Measurements from ENCODE around the gene MRPS6. TPM values are rescaled to one million over a fixed set of nuclear protein-coding genes. Genes with fewer than 3 reads are reported as not detected.
A peak's percentile ranks its signal among the peaks of the same experiment; 100 is the strongest.

Gene MRPS6
- total RNA-seq, 1 donor from 2014 or later, result 102 TPM

- H3K36me3 Mint-ChIP-seq (ENCODE audit: low read depth), result peaks cover 1% of the 10 kb centered on the region
- TF ChIP-seq CTCF (IDR thresholded peaks at IDR 0.05), result no peak
- peaks cover 3% of the 10 kb centered on the region for H3K9me3 Mint-ChIP-seq (ENCODE audit: low read depth)
- DNase-seq (ENCODE audit: low spot score), result no peak
- peak overlapping the region; percentile 18 for H3K27ac Mint-ChIP-seq (ENCODE audit: unreplicated experiment)
- peaks cover 24% of the 10 kb centered on the region for H3K4me1 Mint-ChIP-seq (ENCODE audit: low read depth)
- peak overlapping the region; percentile 14 for H3K4me3 Mint-ChIP-seq (ENCODE audit: unreplicated experiment)
- no peaks in the 10 kb centered on the region for H3K27me3 Mint-ChIP-seq (ENCODE audit: low read depth)
These were observed 107.0 kb downstream of the MRPS6 start for GRCh38 chr21:34180407-34180806.

- DNase-seq (ENCODE audit: low spot score), result no peak
- peak overlapping the region; percentile 67 for H3K27ac Mint-ChIP-seq (ENCODE audit: unreplicated experiment)
- H3K4me1 Mint-ChIP-seq (ENCODE audit: low read depth), result peaks cover 24% of the 10 kb centered on the region
- peak overlapping the region; percentile 58 for H3K4me3 Mint-ChIP-seq (ENCODE audit: unreplicated experiment)
- H3K36me3 Mint-ChIP-seq (ENCODE audit: low read depth), result peaks cover 1% of the 10 kb centered on the region
- H3K9me3 Mint-ChIP-seq (ENCODE audit: low read depth), result peaks cover 3% of the 10 kb centered on the region
- H3K27me3 Mint-ChIP-seq (ENCODE audit: low read depth), result no peaks in the 10 kb centered on the region
- TF ChIP-seq CTCF (IDR thresholded peaks at IDR 0.05), result no peak
These were observed 107.5 kb downstream of the MRPS6 start for GRCh38 chr21:34180826-34181359.

- TF ChIP-seq CTCF (IDR thresholded peaks at IDR 0.05), result no peak
- H3K27me3 Mint-ChIP-seq (ENCODE audit: low read depth), result no peaks in the 10 kb centered on the region
- no peak for DNase-seq (ENCODE audit: low spot score)
- peaks cover 2% of the 10 kb centered on the region for H3K9me3 Mint-ChIP-seq (ENCODE audit: low read depth)
- H3K27ac Mint-ChIP-seq (ENCODE audit: unreplicated experiment), result no peak overlapping the region
- peaks cover 24% of the 10 kb centered on the region for H3K4me1 Mint-ChIP-seq (ENCODE audit: low read depth)
- H3K36me3 Mint-ChIP-seq (ENCODE audit: low read depth), result peaks cover 1% of the 10 kb centered on the region
- H3K4me3 Mint-ChIP-seq (ENCODE audit: unreplicated experiment), result peak overlapping the region; percentile 58
These were observed 108.2 kb downstream of the MRPS6 start for GRCh38 chr21:34181431-34182039.

- no peak overlapping the region for H3K27ac Mint-ChIP-seq (ENCODE audit: unreplicated experiment)
These were observed 109.1 kb downstream of the MRPS6 start for GRCh38 chr21:34182436-34182835.

More at GRCh38 chr21:34182436-34182835, 109.1 kb downstream of the MRPS6 start:
- DNase-seq (ENCODE audit: low spot score), result no peak
- Mint-ChIP-seq H3K4me3 (ENCODE audit: unreplicated experiment) (no peak overlapping the region), H3K9me3 (ENCODE audit: low read depth) (no peaks in the 10 kb centered on the region), H3K4me1 (ENCODE audit: low read depth) (peaks cover 24% of the 10 kb centered on the region), H3K27me3 (ENCODE audit: low read depth) (no peaks in the 10 kb centered on the region), H3K36me3 (ENCODE audit: low read depth) (peaks cover 1% of the 10 kb centered on the region)
- no peak for TF ChIP-seq CTCF (IDR thresholded peaks at IDR 0.05)
